Measurements from ENCODE around the gene DYRK4.
"Not testable (repeated sequence)": the region's sequence is repeated elsewhere in the genome, so short reads cannot be mapped to it uniquely, and the experiment has no call there.

DYRK4 gene, protein sequence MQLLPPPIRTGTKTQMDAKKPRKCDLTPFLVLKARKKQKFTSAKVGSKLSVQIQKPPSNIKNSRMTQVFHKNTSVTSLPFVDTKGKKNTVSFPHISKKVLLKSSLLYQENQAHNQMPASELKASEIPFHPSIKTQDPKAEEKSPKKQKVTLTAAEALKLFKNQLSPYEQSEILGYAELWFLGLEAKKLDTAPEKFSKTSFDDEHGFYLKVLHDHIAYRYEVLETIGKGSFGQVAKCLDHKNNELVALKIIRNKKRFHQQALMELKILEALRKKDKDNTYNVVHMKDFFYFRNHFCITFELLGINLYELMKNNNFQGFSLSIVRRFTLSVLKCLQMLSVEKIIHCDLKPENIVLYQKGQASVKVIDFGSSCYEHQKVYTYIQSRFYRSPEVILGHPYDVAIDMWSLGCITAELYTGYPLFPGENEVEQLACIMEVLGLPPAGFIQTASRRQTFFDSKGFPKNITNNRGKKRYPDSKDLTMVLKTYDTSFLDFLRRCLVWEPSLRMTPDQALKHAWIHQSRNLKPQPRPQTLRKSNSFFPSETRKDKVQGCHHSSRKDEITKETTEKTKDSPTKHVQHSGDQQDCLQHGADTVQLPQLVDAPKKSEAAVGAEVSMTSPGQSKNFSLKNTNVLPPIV

DNA sequence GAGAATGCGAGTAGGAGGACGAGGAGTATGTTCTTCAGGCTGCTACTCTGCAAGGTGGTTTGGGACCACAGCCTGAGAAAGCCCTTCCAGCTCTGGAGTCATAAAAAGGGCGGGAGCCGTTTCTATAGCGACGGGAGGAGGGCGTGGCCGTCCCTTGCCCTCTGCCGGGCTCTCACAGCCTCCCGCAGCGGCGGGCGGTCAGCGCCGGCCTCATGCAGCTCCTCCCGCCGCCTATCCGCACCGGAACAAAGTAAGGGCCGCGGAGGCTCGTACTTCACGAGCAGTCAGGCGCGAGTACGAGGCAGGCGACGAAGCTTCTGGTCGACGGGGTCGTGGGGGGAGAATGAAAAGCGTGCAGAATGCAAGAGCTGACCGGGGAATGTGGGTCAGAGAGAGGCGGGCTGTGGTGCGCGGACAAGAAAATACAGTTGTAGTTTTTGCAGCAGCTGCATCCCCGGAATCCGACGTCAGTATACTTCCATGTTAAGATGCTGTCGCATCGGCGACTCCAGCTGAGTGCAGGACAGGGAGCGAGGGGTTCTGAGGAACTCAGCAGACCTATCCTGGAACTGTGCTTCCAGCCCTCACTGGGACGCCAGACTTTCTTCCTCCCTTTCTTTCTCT is at the start of gene DYRK4:
TSS of gene DYRK4 (plus strand) at position 175 of the 624 bp plus-strand sequence. CDS start at position 213, 38 bp downstream.
- DNase-seq, result no peak

DNA sequence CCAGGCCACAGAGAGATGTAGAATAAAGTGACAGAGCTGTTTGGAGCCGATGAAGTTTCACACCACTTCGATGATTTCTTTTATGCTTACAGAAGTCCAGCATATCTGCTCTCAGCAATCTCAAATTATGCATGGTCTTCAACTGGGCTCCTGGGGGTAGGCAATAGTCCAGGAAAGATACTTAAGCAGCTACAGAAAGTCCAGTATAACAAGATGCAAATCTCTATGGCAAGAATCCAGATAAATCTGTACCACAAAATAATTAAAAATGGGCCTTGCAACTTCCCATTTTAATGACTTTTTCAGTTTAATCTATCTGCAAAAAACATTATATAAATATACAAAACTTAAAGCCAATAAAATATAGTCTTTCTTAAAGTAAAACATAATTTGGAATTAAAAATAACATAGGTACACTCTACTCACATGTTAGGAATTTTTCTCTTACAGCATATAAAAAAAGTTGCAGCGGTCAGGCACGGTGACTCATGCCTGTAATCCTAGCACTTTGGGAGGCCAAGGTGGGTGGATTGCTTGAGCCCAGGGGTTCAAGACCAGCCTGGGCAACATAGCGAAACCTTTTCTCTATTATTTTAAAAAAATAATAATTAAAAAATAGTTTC is 43.8 kb upstream of the DYRK4 start:
- DNase-seq, result no peak

- DNase-seq, result not testable (repeated sequence)
Measured at GRCh38 chr12:4523443-4523842, 38.6 kb upstream of the DYRK4 start.

GRCh38 chr12:4526923-4527546 is 35.0 kb upstream of the DYRK4 start:
- DNase-seq, result no peak

- no peak for DNase-seq
Measured at GRCh38 chr12:4530160-4530559, 31.8 kb upstream of the DYRK4 start.

- DNase-seq, result no peak
Measured at GRCh38 chr12:4530982-4531586, 30.9 kb upstream of the DYRK4 start.

- DNase-seq, result no peak
Measured at GRCh38 chr12:4535092-4535491, 26.9 kb upstream of the DYRK4 start.

DNA sequence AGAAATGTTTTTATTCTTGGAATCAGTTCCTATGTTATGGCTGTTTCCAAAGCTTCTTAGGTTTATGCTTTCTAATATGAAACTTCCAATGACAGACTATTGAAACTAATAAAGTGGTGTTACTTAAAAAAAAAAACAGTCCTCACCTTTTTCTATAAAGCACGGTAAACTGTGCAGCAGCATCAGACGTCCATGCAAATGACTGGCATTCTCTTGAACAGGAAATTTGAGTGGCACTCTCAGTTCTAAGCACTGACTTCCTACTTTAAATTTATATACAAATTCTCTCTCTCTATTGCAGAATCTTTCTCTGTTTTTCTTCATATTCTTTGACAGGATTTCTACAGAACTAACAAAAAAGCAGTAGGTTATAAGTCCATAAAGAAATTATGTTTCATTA is 26.1 kb upstream of the DYRK4 start:
- DNase-seq, result no peak

DNA sequence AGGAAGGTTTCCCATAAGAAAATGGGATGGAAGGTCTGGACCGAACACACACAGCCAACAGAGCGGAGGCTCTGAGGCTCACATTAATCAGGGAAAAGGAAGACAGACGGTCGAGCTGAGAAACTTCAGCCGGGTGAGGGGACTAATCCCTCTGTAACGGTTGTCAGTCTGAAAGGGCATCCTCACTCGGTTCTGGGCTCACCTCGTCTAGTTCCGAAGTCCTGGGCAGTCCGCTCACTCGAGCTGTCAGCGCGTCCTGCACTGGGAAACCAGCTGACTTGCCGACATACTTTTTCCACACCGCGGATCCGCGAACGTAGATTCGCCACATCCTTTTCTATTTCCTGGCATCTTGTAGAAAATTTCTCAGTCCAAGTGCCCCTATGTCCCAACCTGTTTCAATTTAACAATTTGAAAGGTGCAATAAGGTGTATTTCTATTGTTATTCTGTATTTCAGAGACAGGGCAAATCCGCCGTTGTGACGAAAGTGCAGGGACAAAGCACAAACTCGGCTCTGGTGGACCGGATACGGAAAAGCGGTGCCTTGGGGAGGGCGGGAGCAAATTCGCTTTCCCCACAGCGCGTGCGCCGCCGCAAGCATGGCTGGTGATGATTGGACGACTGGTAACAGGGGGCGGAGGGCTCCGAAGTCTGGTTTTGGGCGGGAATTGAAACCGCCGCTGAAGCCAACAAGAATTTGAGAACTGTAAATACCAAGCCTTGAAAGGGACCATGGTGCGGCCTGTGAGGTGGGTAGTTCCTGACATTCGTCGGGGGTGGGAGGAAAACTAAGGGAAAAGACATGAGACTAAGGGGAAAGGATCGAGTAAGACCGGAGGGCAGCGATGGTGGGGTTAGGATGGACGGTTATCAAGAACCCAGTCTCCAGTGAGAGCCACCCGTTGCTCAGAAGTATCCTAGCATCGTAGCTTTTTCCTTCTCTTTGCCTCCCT is 23.5 kb upstream of the DYRK4 start, which contains the start of gene RAD51AP1:
TSS of gene RAD51AP1 (plus strand) at position 684 of the 954 bp plus-strand sequence. CDS start at position 734, 50 bp downstream.
- peak; percentile 92 to 96 for DNase-seq

DNA sequence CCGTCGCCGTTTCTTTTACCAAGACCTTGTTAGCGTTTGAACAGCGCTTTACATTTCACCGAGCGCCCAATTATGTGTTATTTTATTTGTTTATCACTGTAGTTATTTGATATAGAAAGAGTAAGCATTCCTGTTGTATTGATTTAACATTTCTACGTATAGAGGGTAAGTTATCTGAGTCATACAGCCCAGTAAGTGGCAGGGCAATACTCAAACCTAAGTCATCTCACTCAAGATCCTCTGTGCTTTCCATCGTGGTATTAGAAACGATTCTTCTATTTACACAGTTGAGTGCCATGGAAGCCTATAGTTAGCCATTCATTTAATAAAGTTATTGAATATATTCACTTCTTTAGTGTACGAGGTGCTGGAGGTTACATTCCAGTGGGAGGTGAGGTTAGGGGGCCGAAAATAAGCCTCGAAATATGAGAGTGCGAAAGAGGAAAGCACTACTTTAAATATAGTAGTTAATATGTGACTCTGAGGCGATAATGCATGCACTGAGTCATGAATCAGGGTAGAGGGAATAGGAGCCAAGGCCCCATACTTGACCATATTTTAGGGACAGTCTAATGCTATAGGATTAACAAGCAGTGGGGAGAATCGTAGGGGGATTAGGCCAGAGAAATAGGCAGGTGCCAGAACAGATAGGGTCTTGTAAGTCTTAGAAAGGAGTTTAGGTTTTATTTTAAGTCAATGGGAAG is 22.7 kb upstream of the DYRK4 start:
- no peak for DNase-seq

DNA sequence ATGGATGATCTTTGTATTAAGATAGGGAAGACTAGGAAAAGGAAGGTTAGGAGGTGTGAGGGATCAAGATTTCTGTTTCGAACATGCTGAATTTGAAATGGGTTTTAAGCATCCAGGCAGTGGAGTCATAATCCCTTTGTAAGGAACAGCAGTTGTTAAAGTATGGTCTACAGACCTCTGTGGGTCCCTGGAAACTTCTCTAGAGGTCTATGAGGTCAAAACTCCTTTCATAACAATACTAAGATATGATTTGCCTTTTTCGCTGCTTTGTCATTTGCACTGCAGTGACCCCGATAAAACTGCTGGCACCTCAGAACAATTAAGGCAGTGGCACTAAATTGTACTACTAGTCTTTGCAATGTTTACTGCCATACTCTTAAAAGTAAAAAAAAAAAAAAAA is 21.8 kb upstream of the DYRK4 start:
- DNase-seq, result no peak

DNA sequence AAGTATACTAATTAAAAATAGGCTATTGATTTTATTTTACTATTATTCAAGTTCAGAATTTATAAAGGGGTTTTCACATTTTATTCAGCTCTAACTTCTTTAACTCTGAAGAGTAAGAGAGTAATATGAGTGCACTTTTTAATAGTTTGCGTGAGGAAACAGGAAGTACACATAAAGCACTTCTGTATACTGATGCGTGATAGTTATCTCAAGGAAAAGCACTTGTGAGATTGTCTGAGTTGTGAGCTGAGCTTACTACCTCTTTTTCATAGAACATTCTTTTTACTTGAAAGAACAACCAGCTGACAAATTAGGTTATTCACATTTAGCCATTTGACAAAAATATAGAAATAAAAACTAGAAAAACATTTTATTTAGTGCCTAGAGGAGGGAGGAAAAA is 21.4 kb upstream of the DYRK4 start:
- DNase-seq, result no peak

GRCh38 chr12:4545195-4545594 is 16.8 kb upstream of the DYRK4 start:
- DNase-seq, result no peak

- DNase-seq, result no peak
Measured at GRCh38 chr12:4552191-4552590, 9.8 kb upstream of the DYRK4 start.

GRCh38 chr12:4553943-4554342 is 8.1 kb upstream of the DYRK4 start:
- no peak for DNase-seq

DNA sequence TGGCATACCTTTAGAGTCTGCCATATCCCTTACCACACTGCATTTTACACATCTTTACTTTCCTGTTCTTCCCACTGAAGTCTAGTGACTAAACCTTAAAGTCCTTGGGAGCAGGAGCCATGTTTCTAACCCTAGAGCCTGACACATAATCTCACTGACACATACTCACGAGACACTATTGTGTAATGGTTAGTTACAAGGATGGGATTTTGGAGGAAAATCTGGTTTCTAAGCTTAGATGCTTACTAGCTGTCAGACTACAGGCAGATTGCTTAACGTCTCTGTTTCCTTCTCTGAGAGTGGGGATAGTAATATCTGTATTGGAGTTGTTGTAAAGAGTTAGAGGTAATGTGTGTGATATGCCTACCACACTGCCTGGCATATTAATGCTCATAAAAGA is 6.2 kb upstream of the DYRK4 start:
- no peak for DNase-seq

GRCh38 chr12:4556735-4557530 is 5.1 kb upstream of the DYRK4 start:
- no peak for DNase-seq

DNA sequence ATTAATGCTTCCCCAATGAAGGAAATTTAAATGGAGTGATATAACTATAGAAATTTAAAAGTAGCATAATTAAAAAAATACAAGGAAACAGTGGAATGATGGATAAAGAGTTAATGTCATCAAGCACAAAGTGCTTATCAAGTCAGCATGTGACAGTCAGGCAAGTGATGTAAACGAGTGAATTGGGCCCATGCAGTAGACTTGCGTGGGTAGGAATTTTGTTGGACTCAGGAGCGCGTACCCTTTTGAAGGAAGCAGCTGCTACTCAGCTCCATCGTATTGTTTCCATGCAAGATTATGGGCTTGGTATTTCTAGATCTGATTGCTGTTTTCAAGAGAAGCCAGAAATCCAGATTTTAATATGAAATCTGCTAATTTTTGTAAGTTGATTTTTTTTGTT is 4.4 kb upstream of the DYRK4 start:
- no peak for DNase-seq

DNA sequence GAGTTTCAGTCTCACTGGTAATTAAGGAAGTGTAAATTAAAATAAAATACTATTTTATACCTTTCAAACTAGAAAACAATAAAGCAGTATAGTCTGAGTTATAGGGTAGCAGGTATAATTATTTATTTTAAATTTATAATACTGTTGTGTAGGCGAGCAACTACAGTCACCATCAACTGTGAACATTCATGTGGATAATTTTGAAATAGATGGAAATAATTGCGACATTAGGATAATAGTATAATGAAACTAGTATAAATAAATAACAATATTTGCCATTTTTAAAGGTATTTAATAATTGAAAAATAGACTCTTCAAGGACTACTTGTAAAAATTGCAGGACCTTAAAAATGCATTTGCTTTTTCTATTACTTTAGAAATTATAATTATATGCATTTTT is 3.8 kb upstream of the DYRK4 start:
- DNase-seq, result no peak

GRCh38 chr12:4563336-4563735 is 1.3 kb downstream of the DYRK4 start:
- DNase-seq, result no peak

Measured in NCI-H1930 (cell line).